IMR-90 (cell line): ENCODE results near the gene ACSM3.

Experiments
- BHLHE40 ChIP-seq: fragments of 150-350 bp; IDR thresholded peaks from 2 replicates; pipeline ENCODE4 v1.6.1; 2016; ENCODE audit warnings: mild to moderate bottlenecking, low read depth, low read length
- CEBPB ChIP-seq: IDR thresholded peaks from 2 replicates; pipeline ENCODE4 v1.6.1; 2012; ENCODE audit warnings: low read depth, low read length, improper control_type of control experiment
- CTCF ChIP-seq: conservative IDR thresholded peaks from 2 replicates; pipeline ENCODE4 v1.5.1; 2012; ENCODE audit warnings: mild to moderate bottlenecking, low read depth, low read length, improper control_type of control experiment
- ELK1 ChIP-seq: fragments of 150-350 bp; IDR thresholded peaks from 2 replicates; pipeline ENCODE4 v1.6.1; 2016; ENCODE audit warnings: low read depth, mild to moderate bottlenecking, low read length, moderate library complexity, borderline replicate concordance
- FOS ChIP-seq: fragments of 150-350 bp; IDR thresholded peaks from 2 replicates; pipeline ENCODE4 v1.6.1; 2016; ENCODE audit warnings: low read depth, low read length
- MAFK ChIP-seq: IDR thresholded peaks from 2 replicates; pipeline ENCODE4 v1.6.1; 2012; ENCODE audit warnings: low read depth, low read length, improper control_type of control experiment
- MXI1 ChIP-seq: IDR thresholded peaks from 2 replicates; pipeline ENCODE4 v1.6.1; 2012; ENCODE audit warnings: low read depth, mild to moderate bottlenecking, low read length, moderate library complexity, borderline replicate concordance
- POLR2A ChIP-seq: IDR thresholded peaks from 2 replicates; pipeline ENCODE4 v1.6.1; 2012; ENCODE audit warnings: mild to moderate bottlenecking, low read depth, low read length
- RAD21 ChIP-seq: IDR thresholded peaks from 2 replicates; pipeline ENCODE4 v1.6.1; 2012; ENCODE audit warnings: low read length, improper control_type of control experiment
- RFX5 ChIP-seq: IDR thresholded peaks from 2 replicates; pipeline ENCODE4 v1.8.0; 2012; ENCODE audit warnings: low read depth, mild to moderate bottlenecking, low read length, moderate library complexity
- SMC3 ChIP-seq: fragments of 150-350 bp; IDR thresholded peaks from 2 replicates; pipeline ENCODE4 v1.6.1; 2016; ENCODE audit warnings: low read depth, mild to moderate bottlenecking, antibody characterized with exemption, low read length, moderate library complexity
- USF2 ChIP-seq: fragments of 150-350 bp; IDR thresholded peaks from 2 replicates; pipeline ENCODE4 v1.6.1; 2017; ENCODE audit warnings: mild to moderate bottlenecking, antibody characterized with exemption, low read length, low read depth

GRCh38 chr16:20734782-20735181, 29.0 kb upstream of the ACSM3 start:
- TF ChIP-seq CTCF (no peak), MXI1 (no peak), USF2 (no peak), POLR2A (no peak), ELK1 (no peak), RAD21 (no peak), SMC3 (no peak), FOS (no peak), CEBPB (no peak), RFX5 (no peak), BHLHE40 (no peak), MAFK (no peak)
